Esophagus muscularis mucosa (tissue), 4 donors: ENCODE data around the gene RBM34. TPM values are rescaled to one million over a fixed set of nuclear protein-coding genes. Genes with fewer than 3 reads are reported as not detected.

Source experiments
- DNase-seq: peaks from one replicate; pipeline ENCODE4 v3.0.0-alpha.2; 2017; ENCODE audit errors: extremely low spot score
- H3K27ac ChIP-seq, 4 donors: fragments of 200-600 bp; sonication (generic); replicated peaks in 1 of 4; 1 replicate in 3 of 4; 2 replicates in 1 of 4; pipeline ENCODE4 v1.5.1; 2016 to 2019; ENCODE audit warnings: mild to moderate bottlenecking in 1 of 4
- H3K27me3 ChIP-seq, 4 donors: fragments of 200-600 bp; sonication (generic); one replicate each; pipeline versions ENCODE4 v1.5.1 to v1.6.0; 2016 to 2019
- H3K36me3 ChIP-seq, 4 donors: fragments of 200-600 bp; sonication (generic); one replicate each; pipeline ENCODE4 v1.5.1; 2016 to 2019
- H3K4me1 ChIP-seq, 4 donors: fragments of 200-600 bp; sonication (generic); one replicate each; pipeline ENCODE4 v1.5.1; 2016 to 2019
- H3K4me3 ChIP-seq, 4 donors: fragments of 200-600 bp; sonication (generic); 1 replicate in 2 of 4; 2 replicates in 2 of 4; pipeline ENCODE4 v1.5.1; 2016 to 2019; ENCODE audit warnings: mild to moderate bottlenecking in 4 of 4, moderate library complexity in 1 of 4
- H3K9me3 ChIP-seq, 4 donors: fragments of 200-600 bp; sonication (generic); 1 replicate in 3 of 4; 2 replicates in 1 of 4; pipeline ENCODE4 v1.5.1; 2016 to 2019
- EP300 ChIP-seq: sonication (generic); formaldehyde crosslinking; IDR thresholded peaks from one replicate; pipeline ENCODE4 v1.6.1; 2017; ENCODE audit warnings: antibody characterized with exemption
- POLR2A ChIP-seq: fragments of 450-650 bp; IDR thresholded peaks from one replicate; pipeline ENCODE4 v1.6.1; 2017; ENCODE audit warnings: antibody characterized with exemption, moderate library complexity, mild to moderate bottlenecking, low read depth
- POLR2AphosphoS5 ChIP-seq, 2 donors: sonication (generic); formaldehyde crosslinking; IDR thresholded peaks; one replicate each; pipeline ENCODE4 v1.6.1; 2017; ENCODE audit warnings: antibody characterized with exemption in 2 of 2
- WGBS: methylation state at CpG from one replicate; pipeline ENCODE4 v1.1.5; 2018; 5-methylcytosine and 5-hydroxymethylcytosine counted together
- intact Hi-C: fragments of 100-400 bp; cut with DNase I; formaldehyde crosslinking; loops from one replicate; pipeline ENCODE4 v1.15.1; 2023
- total RNA-seq, 4 donors: library from RNA; depleted of rRNA; stranded (reverse); fragments of >200 nt; gene quantifications; one replicate each; pipeline versions ENCODE4 v1.1.0 to v1.2.1, GENCODE V29; 2016
- TF ChIP-seq, protein P1 (sequence below), 3 experiments: fragments of 200-600 bp in 2 of 3; fragments of 450-650 bp in 1 of 3; sonication (generic) in 2 of 3; IDR thresholded peaks; one replicate each; pipeline ENCODE4 v1.5.1; 2017 to 2019; ENCODE audit warnings: antibody characterized with exemption in 3 of 3, mild to moderate bottlenecking in 2 of 3, moderate library complexity in 1 of 3

Gene RBM34
- total RNA-seq, 4 donors from 2014 or later: 41.9 to 57.2 (median 53.4) TPM

DNA sequence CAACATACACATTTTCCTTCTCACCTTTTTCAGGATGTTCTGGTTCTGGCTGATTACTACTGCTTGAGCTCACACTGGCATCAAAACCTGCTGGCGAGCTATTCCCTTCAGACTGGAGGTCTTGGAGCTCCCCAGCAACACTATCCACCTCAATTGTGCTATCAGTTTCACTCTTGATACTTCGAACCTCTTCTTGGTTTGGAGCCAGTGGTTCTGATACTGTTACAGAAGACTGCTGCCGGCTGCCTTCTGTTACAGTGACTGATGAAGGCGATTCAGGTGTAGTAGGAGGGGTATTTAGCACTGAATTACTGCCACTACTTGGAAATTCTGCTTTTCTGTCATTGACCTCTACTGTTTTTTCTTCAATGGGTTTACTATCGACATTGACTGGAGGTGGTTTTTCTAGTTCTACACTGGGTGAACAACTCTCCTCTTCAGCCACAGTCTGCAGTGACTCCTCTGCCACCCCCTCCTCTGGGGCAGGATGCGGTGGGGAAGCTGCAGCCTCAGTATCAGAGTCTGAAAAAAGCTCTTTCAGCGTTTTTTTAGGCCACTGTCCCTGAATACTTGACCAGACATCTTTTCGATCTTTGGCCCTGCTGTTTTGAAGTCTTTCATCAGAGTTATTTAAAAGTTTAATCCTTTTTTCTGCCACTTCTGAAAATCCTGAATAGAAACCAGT, 20.7 kb upstream of the RBM34 start:
- no peak for DNase-seq
- no peak overlapping the region for H3K27ac ChIP-seq
- intact Hi-C loops: no loop called here
- TF ChIP-seq POLR2AphosphoS5 (IDR thresholded peaks at IDR 0.05): no peak
- 90% methylated on average over 8 of the region's 8 CpGs for WGBS
- no peaks in the 10 kb centered on the region for H3K27me3 ChIP-seq
- peaks cover 27 to 52% (median 46%) of the 10 kb centered on the region in 4 donors for H3K36me3 ChIP-seq
- no peak overlapping the region for H3K4me3 ChIP-seq
- H3K4me1 ChIP-seq: no peaks in the 10 kb centered on the region
- H3K9me3 ChIP-seq: no peaks in the 10 kb centered on the region

DNA sequence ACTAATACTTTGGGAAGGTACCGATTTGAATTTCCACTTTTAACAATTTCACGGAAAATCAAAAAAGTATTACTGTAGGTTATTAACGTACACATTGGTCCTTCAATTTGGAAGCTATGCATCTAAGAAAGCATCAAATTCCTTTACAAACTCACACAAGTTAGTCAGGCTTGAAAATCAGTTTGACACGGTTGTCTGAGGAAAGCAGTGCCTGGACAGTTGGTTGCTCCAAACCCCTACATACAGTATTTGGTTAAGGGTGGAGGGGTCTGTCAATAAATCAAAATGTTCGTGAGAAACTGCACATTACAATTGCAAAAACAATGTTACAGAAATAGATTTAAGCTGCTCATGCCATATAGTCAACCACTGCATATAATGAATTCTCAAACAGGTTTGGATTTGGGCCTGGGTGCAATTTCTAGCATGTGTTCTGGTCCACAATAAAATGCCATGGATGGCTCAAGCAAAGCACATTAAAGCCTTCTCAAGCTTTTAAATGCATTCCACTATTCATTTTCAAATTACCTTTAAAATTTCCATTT, 19.9 kb upstream of the RBM34 start:
- 94% methylated on average over 5 of the region's 5 CpGs for WGBS
- DNase-seq: no peak
- no peak overlapping the region for H3K27ac ChIP-seq
- peaks cover 32 to 51% (median 48%) of the 10 kb centered on the region in 4 donors for H3K36me3 ChIP-seq
- TF ChIP-seq POLR2A (no peak), EP300 (no peak), POLR2AphosphoS5 (IDR thresholded peaks at IDR 0.05) (no peak)
- TF ChIP-seq, protein P1, sequence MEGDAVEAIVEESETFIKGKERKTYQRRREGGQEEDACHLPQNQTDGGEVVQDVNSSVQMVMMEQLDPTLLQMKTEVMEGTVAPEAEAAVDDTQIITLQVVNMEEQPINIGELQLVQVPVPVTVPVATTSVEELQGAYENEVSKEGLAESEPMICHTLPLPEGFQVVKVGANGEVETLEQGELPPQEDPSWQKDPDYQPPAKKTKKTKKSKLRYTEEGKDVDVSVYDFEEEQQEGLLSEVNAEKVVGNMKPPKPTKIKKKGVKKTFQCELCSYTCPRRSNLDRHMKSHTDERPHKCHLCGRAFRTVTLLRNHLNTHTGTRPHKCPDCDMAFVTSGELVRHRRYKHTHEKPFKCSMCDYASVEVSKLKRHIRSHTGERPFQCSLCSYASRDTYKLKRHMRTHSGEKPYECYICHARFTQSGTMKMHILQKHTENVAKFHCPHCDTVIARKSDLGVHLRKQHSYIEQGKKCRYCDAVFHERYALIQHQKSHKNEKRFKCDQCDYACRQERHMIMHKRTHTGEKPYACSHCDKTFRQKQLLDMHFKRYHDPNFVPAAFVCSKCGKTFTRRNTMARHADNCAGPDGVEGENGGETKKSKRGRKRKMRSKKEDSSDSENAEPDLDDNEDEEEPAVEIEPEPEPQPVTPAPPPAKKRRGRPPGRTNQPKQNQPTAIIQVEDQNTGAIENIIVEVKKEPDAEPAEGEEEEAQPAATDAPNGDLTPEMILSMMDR (IDR thresholded peaks at IDR 0.05): no peak
- H3K9me3 ChIP-seq: no peaks in the 10 kb centered on the region
- no peak overlapping the region for H3K4me3 ChIP-seq
- intact Hi-C loops: no loop called here
- no peaks in the 10 kb centered on the region for H3K4me1 ChIP-seq
- H3K27me3 ChIP-seq: no peaks in the 10 kb centered on the region

DNA sequence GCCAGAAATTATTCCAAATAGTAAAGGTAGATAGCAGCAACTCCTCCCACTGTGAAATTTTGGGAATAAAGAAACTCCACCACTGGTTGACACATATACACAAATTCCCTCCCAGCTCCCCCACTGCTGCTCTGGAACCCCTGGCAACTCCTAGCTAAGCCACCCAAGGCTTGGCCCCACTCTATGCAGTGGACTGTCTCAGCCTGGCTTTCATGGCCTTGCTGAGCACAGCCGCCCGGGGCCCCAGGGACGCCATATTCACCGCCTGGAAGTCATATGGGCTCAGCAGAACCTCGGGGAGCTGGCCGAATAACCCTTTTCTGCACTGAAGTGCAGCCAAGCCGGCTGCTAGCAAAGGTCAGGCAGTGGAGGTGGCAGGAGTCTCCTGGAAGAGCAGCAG, 15.4 kb upstream of the RBM34 start:
- DNase-seq: no peak
- H3K27ac ChIP-seq: no peak overlapping the region
- no peaks in the 10 kb centered on the region for H3K9me3 ChIP-seq
- no peak for TF ChIP-seq POLR2AphosphoS5 (IDR thresholded peaks at IDR 0.05)
- no peaks in the 10 kb centered on the region for H3K27me3 ChIP-seq
- no peaks in the 10 kb centered on the region for H3K4me1 ChIP-seq
- 89% methylated on average over 7 of the region's 7 CpGs for WGBS
- no peak overlapping the region for H3K4me3 ChIP-seq
- intact Hi-C loops: no loop called here
- H3K36me3 ChIP-seq: peaks cover 40 to 75% (median 62%) of the 10 kb centered on the region in 4 donors

GRCh38 chr1:235169986-235170385, 8.9 kb upstream of the RBM34 start:
- no peak overlapping the region for H3K27ac ChIP-seq
- H3K36me3 ChIP-seq: peaks cover 32 to 78% (median 61%) of the 10 kb centered on the region in 4 donors
- H3K9me3 ChIP-seq: no peaks in the 10 kb centered on the region
- H3K27me3 ChIP-seq: no peaks in the 10 kb centered on the region
- no peaks in the 10 kb centered on the region for H3K4me1 ChIP-seq
- intact Hi-C loops: loop anchor here (10.0 kb wide), 1 partner anchor 65 kb away; no protein-coding TSS in a partner anchor
- TF ChIP-seq, protein P1 (IDR thresholded peaks at IDR 0.05): no peak
- DNase-seq: no peak
- no peak overlapping the region for H3K4me3 ChIP-seq

DNA sequence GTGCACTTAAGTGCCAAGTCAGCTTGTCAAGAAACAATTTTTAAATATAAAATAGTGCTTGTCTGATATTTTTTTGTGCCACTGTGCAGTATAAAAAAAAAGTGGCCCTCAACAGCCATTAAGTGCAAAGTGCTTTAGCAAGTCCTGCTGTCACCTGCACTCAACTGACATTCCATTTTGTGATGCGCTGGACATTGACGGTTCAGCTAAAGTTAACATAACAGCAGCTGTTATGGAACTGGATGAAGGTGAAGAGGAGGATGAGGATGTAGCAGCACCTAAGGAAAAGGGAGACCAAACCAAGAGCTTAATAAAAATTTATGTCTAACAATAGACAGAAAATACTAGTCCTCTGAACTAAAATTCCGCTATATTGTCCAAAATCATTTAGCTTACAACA, 7.3 kb upstream of the RBM34 start:
- Histone ChIP-seq H3K4me1 (no peaks in the 10 kb centered on the region), H3K27me3 (no peaks in the 10 kb centered on the region), H3K36me3 (peaks cover 26 to 65% (median 48%) of the 10 kb centered on the region in 4 donors), H3K4me3 (no peak overlapping the region), H3K27ac (no peak overlapping the region), H3K9me3 (no peaks in the 10 kb centered on the region)
- no peak for DNase-seq
- intact Hi-C loops: loop anchor here (10.0 kb wide), 1 partner anchor 64 kb away; no protein-coding TSS in a partner anchor
- TF ChIP-seq POLR2A: no peak
- TF ChIP-seq EP300: no peak
- TF ChIP-seq POLR2AphosphoS5 (IDR thresholded peaks at IDR 0.05): no peak
- TF ChIP-seq, protein P1 (IDR thresholded peaks at IDR 0.05): no peak
- WGBS: 94% methylated on average over 3 of the region's 3 CpGs
